ENCODE data around the gene GIMAP5.

DNA sequence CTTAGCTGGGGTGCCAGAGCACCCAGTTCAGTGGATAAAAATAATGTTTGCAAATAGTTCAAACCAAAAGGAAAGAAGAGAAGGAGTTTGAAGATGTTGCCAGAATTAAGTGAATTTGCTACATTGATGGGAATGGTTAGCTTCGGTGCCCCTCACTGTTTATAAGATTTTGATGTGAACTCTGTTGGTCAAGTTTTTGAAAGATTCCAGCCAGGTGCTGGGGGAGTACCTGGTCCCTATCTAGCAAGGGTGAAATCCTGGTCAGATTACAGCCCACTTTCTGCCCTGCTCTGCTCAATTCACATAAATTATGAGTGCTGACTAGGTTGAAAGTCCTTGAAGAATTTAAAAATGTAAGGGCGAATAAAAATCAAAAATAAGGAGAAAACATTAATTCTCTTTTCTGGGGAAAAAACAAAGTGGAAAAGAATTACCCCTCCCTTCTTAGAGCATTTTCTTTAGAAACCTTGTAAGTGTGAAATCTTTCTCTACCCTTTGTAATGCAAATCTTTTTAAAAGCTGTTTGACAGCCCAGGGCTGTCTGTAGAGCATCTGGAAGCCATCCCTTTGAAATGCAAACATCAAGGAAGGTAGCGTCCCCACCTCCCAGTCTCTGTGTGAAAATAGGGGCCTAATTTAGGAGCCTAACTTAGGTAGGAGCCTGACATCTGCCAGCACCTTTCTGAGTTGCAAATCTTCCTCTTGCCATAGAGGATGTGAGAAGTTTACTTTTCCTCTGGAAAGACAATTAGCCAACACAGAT lies 1.4 kb upstream of the GIMAP5 start:
- no peak for TF ChIP-seq MAFG (tag; conservative IDR thresholded peaks at IDR 0.05)
- no peak for TF ChIP-seq BRF1 (IDR thresholded peaks at IDR 0.05; ENCODE audit: borderline replicate concordance, extremely low read depth, insufficient read length)
- no peak for TF ChIP-seq ZFPM2 (CRISPR knock-in tag; IDR thresholded peaks at IDR 0.05)
- TF ChIP-seq, protein P1, sequence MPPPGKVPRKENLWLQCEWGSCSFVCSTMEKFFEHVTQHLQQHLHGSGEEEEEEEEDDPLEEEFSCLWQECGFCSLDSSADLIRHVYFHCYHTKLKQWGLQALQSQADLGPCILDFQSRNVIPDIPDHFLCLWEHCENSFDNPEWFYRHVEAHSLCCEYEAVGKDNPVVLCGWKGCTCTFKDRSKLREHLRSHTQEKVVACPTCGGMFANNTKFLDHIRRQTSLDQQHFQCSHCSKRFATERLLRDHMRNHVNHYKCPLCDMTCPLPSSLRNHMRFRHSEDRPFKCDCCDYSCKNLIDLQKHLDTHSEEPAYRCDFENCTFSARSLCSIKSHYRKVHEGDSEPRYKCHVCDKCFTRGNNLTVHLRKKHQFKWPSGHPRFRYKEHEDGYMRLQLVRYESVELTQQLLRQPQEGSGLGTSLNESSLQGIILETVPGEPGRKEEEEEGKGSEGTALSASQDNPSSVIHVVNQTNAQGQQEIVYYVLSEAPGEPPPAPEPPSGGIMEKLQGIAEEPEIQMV (tag; conservative IDR thresholded peaks at IDR 0.05; ENCODE audit: low read depth): no peak
- TF ChIP-seq ZNF785 (CRISPR knock-in tag; IDR thresholded peaks at IDR 0.05): no peak
- no peak for TF ChIP-seq ZNF77 (CRISPR knock-in tag; IDR thresholded peaks at IDR 0.05)
- TF ChIP-seq, protein P2, sequence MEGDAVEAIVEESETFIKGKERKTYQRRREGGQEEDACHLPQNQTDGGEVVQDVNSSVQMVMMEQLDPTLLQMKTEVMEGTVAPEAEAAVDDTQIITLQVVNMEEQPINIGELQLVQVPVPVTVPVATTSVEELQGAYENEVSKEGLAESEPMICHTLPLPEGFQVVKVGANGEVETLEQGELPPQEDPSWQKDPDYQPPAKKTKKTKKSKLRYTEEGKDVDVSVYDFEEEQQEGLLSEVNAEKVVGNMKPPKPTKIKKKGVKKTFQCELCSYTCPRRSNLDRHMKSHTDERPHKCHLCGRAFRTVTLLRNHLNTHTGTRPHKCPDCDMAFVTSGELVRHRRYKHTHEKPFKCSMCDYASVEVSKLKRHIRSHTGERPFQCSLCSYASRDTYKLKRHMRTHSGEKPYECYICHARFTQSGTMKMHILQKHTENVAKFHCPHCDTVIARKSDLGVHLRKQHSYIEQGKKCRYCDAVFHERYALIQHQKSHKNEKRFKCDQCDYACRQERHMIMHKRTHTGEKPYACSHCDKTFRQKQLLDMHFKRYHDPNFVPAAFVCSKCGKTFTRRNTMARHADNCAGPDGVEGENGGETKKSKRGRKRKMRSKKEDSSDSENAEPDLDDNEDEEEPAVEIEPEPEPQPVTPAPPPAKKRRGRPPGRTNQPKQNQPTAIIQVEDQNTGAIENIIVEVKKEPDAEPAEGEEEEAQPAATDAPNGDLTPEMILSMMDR (IDR thresholded peaks at IDR 0.05 in 2 of 3, conservative IDR thresholded peaks at IDR 0.05 in 1 of 3; ENCODE audit: insufficient read depth in 2 of 3, low read depth in 1 of 3, low read length in 3 of 3): no peak
- TF ChIP-seq FOSL1 (tag; conservative IDR thresholded peaks at IDR 0.05): no peak

Measured in K562 (cell line).